IMR-90 (cell line): Measurements from ENCODE around the gene VAV3. TPM values are rescaled to one million over a fixed set of nuclear protein-coding genes. Genes with fewer than 3 reads are reported as not detected.

Experiments
- ATAC-seq: fragments of 200-7000 bp; cut with Tn5 transposase; 2 replicates; pipeline ENCODE4 v1.9.1; 2020; ENCODE audit warnings: low read depth, mild to moderate bottlenecking, moderate library complexity
- BruUV-seq: library from RNA; stranded (reverse); fragments of 400-500 nt; replicated peaks from 2 replicates; lab custom pipeline; 2021; lab: Mats Ljungman, UMichigan
- CTCF ChIA-PET: fragments of 300-600 bp; formaldehyde crosslinking; extraction: SDS; loops from one replicate; lab custom pipeline; 2021; ENCODE audit warnings: antibody characterized with exemption; lab: Yijun Ruan, JAX
- POLR2A ChIA-PET: fragments of 300-600 bp; sonication (Branson Sonifier 250); formaldehyde crosslinking; loops from one replicate; lab custom pipeline; 2022; ENCODE audit warnings: antibody characterized with exemption; ENCODE audit not compliant: unreplicated experiment; lab: Charles Lee
- DNase-seq: peaks from one replicate; pipeline ENCODE4 v3.0.0; 2013
- H2AFZ ChIP-seq: replicated peaks from 2 replicates; pipeline ENCODE3; 2013; ENCODE audit warnings: low read length, mild to moderate bottlenecking; ENCODE audit not compliant: poor library complexity
- H2AK5ac ChIP-seq: 2 replicates; pipeline ENCODE4 v1.6.1; 2013; ENCODE audit warnings: low read depth, low read length, inconsistent platforms
- H2AK9ac ChIP-seq: replicated peaks from 2 replicates; pipeline ENCODE3; 2013; ENCODE audit warnings: mild to moderate bottlenecking, low read depth, low read length, moderate library complexity; ENCODE audit not compliant: poor library complexity
- H2BK120ac ChIP-seq: 2 replicates; pipeline ENCODE4 v1.6.1; 2013; ENCODE audit warnings: low read depth, low read length, inconsistent platforms
- H2BK15ac ChIP-seq: 3 replicates; pipeline ENCODE4 v1.6.1; 2013; ENCODE audit warnings: low read depth, low read length, inconsistent platforms
- H2BK20ac ChIP-seq: 2 replicates; pipeline ENCODE4 v1.6.1; 2013; ENCODE audit warnings: low read depth, mild to moderate bottlenecking, inconsistent platforms, low read length, moderate library complexity
- H2BK5ac ChIP-seq: 2 replicates; pipeline ENCODE4 v1.6.1; 2013; ENCODE audit warnings: mild to moderate bottlenecking, low read depth, low read length, inconsistent platforms; ENCODE audit not compliant: poor library complexity, severe bottlenecking
- H3K14ac ChIP-seq: replicated peaks from 2 replicates; pipeline ENCODE4 v1.6.1; 2013; ENCODE audit warnings: low read depth, low read length, inconsistent platforms
- H3K18ac ChIP-seq: 2 replicates; pipeline ENCODE4 v1.6.1; 2013; ENCODE audit warnings: low read depth, low read length, control low read depth
- H3K23ac ChIP-seq: 2 replicates; pipeline ENCODE4 v1.6.1; 2013; ENCODE audit warnings: low read depth, low read length, inconsistent platforms
- H3K27ac ChIP-seq: 2 replicates; pipeline ENCODE4 v1.5.1; 2013; ENCODE audit warnings: mild to moderate bottlenecking, control low read depth, low read length; ENCODE audit not compliant: insufficient read depth
- H3K27me3 ChIP-seq: 2 replicates; pipeline ENCODE4 v1.6.1; 2013; ENCODE audit warnings: low read length; ENCODE audit not compliant: control insufficient read depth, insufficient read depth
- H3K36me3 ChIP-seq: 2 replicates; pipeline ENCODE4 v1.6.1; 2013; ENCODE audit warnings: low read length, mixed read lengths; ENCODE audit not compliant: control insufficient read depth, insufficient read depth
- H3K4ac ChIP-seq: 2 replicates; pipeline ENCODE4 v1.6.1; 2013; ENCODE audit warnings: low read depth, low read length, inconsistent platforms
- H3K4me1 ChIP-seq: 2 replicates; pipeline ENCODE4 v1.6.1; 2013; ENCODE audit warnings: low read length, mixed read lengths; ENCODE audit not compliant: control insufficient read depth, insufficient read depth
- H3K4me2 ChIP-seq: 2 replicates; pipeline ENCODE4 v1.6.1; 2013; ENCODE audit warnings: low read depth, mild to moderate bottlenecking, control low read depth, low read length, moderate library complexity
- H3K4me3 ChIP-seq: 2 replicates; pipeline ENCODE4 v1.5.1; 2013; ENCODE audit warnings: low read depth, mild to moderate bottlenecking, control low read depth, low read length, moderate library complexity; ENCODE audit not compliant: insufficient read depth
- H3K56ac ChIP-seq: 2 replicates; pipeline ENCODE4 v1.6.1; 2013; ENCODE audit warnings: low read length, inconsistent platforms; ENCODE audit not compliant: insufficient read depth; ENCODE audit errors: extremely low read depth
- H3K79me1 ChIP-seq, 2 experiments: 2 replicates each; pipeline ENCODE4 v1.6.1; 2013; ENCODE audit warnings: low read length in 2 of 2, inconsistent platforms in 1 of 2, low read depth in 1 of 2
- H3K9ac ChIP-seq: 2 replicates; pipeline ENCODE4 v1.6.1; 2013; ENCODE audit warnings: low read depth, low read length, control low read depth
- H3K9me1 ChIP-seq: 2 replicates; pipeline ENCODE4 v1.6.1; 2013; ENCODE audit warnings: low read length, inconsistent platforms; ENCODE audit not compliant: insufficient read depth
- H3K9me3 ChIP-seq: 2 replicates; pipeline ENCODE4 v1.6.1; 2013; ENCODE audit warnings: low read length; ENCODE audit not compliant: control insufficient read depth, insufficient read depth
- H4K20me1 ChIP-seq: 2 replicates; pipeline ENCODE4 v1.6.1; 2013; ENCODE audit warnings: low read length, inconsistent platforms; ENCODE audit not compliant: insufficient read depth
- H4K5ac ChIP-seq: 2 replicates; pipeline ENCODE4 v1.6.1; 2013; ENCODE audit warnings: mild to moderate bottlenecking, low read depth, low read length, control low read depth
- H4K8ac ChIP-seq, 2 experiments: 2 replicates each; pipeline ENCODE4 v1.6.1; 2013; ENCODE audit warnings: low read depth in 2 of 2, low read length in 2 of 2, control low read depth in 1 of 2, inconsistent platforms in 1 of 2
- H4K91ac ChIP-seq: 2 replicates; pipeline ENCODE4 v1.6.1; 2013; ENCODE audit warnings: low read depth, low read length, inconsistent platforms; ENCODE audit not compliant: insufficient read depth
- BHLHE40 ChIP-seq: fragments of 150-350 bp; IDR thresholded peaks from 2 replicates; pipeline ENCODE4 v1.6.1; 2016; ENCODE audit warnings: mild to moderate bottlenecking, low read depth, low read length
- CEBPB ChIP-seq: IDR thresholded peaks from 2 replicates; pipeline ENCODE4 v1.6.1; 2012; ENCODE audit warnings: low read depth, low read length, improper control_type of control experiment
- MXI1 ChIP-seq: IDR thresholded peaks from 2 replicates; pipeline ENCODE4 v1.6.1; 2012; ENCODE audit warnings: low read depth, mild to moderate bottlenecking, low read length, moderate library complexity, borderline replicate concordance
- WGBS, 2 experiments: methylation state at CpG; one replicate each; pipeline versions ENCODE4 v1.1.5 to v1.1.7; 2013; ENCODE audit warnings: missing lambda C conversion rate in 2 of 2; ENCODE audit not compliant: insufficient read length in 1 of 2; ENCODE audit errors: extremely low coverage in 2 of 2; 5-methylcytosine and 5-hydroxymethylcytosine counted together
- dilution Hi-C: fragments of 300-500 bp; cut with HindIII; formaldehyde crosslinking; loops from one replicate; pipeline ENCODE4 v1.14.3; 2018; ENCODE audit warnings: low sequenced_read_pairs; ENCODE audit not compliant: unreplicated experiment
- in situ Hi-C: fragments of 300-500 bp; cut with MboI; formaldehyde crosslinking; loops from 3 replicates; pipeline ENCODE4 v1.14.3; 2019; ENCODE audit warnings: low sequenced_read_pairs, inconsistent platforms, mixed read lengths
- intact Hi-C: fragments of 100-400 bp; cut with micrococcal nuclease; formaldehyde crosslinking; loops from 2 replicates; pipeline ENCODE4 v1.10.0; 2022
- polyA plus RNA-seq, 3 experiments: library from polyadenylated mRNA; depleted of rRNA; stranded (reverse); fragments of >200 nt; gene quantifications; 2 replicates each; pipeline ENCODE4 v1.2.3, GENCODE V29; 2012; ENCODE audit warnings: low replicate concordance in 1 of 3
- total RNA-seq: library from RNA; depleted of rRNA; stranded (reverse); fragments of >200 nt; gene quantifications from 2 replicates; pipeline ENCODE4 v1.2.3, GENCODE V29; 2012
- TF ChIP-seq, protein P1 (sequence below): fragments of 150-350 bp; IDR thresholded peaks from 2 replicates; pipeline ENCODE4 v1.6.1; 2016; ENCODE audit warnings: low read depth, mild to moderate bottlenecking, low read length, moderate library complexity, borderline replicate concordance
- TF ChIP-seq, protein P2 (sequence below): conservative IDR thresholded peaks from 2 replicates; pipeline ENCODE4 v1.5.1; 2012; ENCODE audit warnings: mild to moderate bottlenecking, low read depth, low read length, improper control_type of control experiment

The VAV3 gene
- total and polyA plus RNA-seq, 2 of the 4 experiments (the other 2 are of a cell fraction), result 0.12 to 0.18 TPM

DNA sequence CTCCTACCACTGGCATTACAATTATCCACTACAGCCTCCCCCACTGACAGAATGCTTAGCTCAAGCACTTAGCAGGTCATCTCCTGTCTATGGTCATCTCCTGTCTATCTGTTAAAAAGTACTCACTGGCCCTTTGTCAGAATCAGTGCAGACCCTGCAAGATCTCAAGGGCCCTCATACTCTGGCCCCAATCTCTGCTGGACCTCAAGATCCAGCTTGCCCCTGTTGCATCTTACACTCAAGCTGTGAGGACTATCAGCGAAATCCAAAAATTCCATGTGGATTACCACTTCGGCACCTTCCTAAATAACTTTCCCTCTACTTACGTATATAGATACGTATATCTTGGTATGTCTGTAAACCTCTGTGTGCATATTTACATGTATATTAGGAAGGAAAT, 101.6 kb downstream of the VAV3 start:
- Histone ChIP-seq H2BK15ac (no peak overlapping the region), H2BK20ac (no peak overlapping the region), H4K91ac (no peak overlapping the region), H3K36me3 (no peaks in the 10 kb centered on the region), H2AK9ac (no peak overlapping the region), H3K9me3 (no peaks in the 10 kb centered on the region), H3K9ac (no peak overlapping the region), H3K4ac (no peak overlapping the region), H3K4me1 (no peaks in the 10 kb centered on the region), H4K5ac (no peak overlapping the region), H3K4me3 (no peak overlapping the region), H3K9me1 (no peaks in the 10 kb centered on the region), H2BK5ac (no peak overlapping the region), H4K20me1 (no peaks in the 10 kb centered on the region), H3K27me3 (no peaks in the 10 kb centered on the region), H4K8ac (no peak overlapping the region), H3K79me1 (no peaks in the 10 kb centered on the region), H3K56ac (no peak overlapping the region), H2BK120ac (no peak overlapping the region), H3K18ac (no peak overlapping the region), H2AFZ (no peak overlapping the region), H2AK5ac (no peak overlapping the region), H3K27ac (no peak overlapping the region), H3K4me2 (no peak overlapping the region), H3K23ac (no peak overlapping the region), H3K14ac (no peak overlapping the region)
- intact Hi-C loops, result no loop called here
- no peak for ATAC-seq
- no TSS peak for BruUV-seq
- TF ChIP-seq, protein P1, sequence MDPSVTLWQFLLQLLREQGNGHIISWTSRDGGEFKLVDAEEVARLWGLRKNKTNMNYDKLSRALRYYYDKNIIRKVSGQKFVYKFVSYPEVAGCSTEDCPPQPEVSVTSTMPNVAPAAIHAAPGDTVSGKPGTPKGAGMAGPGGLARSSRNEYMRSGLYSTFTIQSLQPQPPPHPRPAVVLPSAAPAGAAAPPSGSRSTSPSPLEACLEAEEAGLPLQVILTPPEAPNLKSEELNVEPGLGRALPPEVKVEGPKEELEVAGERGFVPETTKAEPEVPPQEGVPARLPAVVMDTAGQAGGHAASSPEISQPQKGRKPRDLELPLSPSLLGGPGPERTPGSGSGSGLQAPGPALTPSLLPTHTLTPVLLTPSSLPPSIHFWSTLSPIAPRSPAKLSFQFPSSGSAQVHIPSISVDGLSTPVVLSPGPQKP, result no peak
- TF ChIP-seq BHLHE40, result no peak
- no peak for TF ChIP-seq CEBPB
- no peak for TF ChIP-seq MXI1
- TF ChIP-seq, protein P2, sequence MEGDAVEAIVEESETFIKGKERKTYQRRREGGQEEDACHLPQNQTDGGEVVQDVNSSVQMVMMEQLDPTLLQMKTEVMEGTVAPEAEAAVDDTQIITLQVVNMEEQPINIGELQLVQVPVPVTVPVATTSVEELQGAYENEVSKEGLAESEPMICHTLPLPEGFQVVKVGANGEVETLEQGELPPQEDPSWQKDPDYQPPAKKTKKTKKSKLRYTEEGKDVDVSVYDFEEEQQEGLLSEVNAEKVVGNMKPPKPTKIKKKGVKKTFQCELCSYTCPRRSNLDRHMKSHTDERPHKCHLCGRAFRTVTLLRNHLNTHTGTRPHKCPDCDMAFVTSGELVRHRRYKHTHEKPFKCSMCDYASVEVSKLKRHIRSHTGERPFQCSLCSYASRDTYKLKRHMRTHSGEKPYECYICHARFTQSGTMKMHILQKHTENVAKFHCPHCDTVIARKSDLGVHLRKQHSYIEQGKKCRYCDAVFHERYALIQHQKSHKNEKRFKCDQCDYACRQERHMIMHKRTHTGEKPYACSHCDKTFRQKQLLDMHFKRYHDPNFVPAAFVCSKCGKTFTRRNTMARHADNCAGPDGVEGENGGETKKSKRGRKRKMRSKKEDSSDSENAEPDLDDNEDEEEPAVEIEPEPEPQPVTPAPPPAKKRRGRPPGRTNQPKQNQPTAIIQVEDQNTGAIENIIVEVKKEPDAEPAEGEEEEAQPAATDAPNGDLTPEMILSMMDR, result no peak
- in situ Hi-C loops, result no loop called here
- DNase-seq, result no peak
- dilution Hi-C loops, result no loop called here
- no CpG with 5 or more reads among the region's 4 CpGs for WGBS, 2 experiments
- ChIA-PET POLR2A (no interaction called here), CTCF (no interaction called here)
